ENCODE data around the gene PRPSAP1.

DNA sequence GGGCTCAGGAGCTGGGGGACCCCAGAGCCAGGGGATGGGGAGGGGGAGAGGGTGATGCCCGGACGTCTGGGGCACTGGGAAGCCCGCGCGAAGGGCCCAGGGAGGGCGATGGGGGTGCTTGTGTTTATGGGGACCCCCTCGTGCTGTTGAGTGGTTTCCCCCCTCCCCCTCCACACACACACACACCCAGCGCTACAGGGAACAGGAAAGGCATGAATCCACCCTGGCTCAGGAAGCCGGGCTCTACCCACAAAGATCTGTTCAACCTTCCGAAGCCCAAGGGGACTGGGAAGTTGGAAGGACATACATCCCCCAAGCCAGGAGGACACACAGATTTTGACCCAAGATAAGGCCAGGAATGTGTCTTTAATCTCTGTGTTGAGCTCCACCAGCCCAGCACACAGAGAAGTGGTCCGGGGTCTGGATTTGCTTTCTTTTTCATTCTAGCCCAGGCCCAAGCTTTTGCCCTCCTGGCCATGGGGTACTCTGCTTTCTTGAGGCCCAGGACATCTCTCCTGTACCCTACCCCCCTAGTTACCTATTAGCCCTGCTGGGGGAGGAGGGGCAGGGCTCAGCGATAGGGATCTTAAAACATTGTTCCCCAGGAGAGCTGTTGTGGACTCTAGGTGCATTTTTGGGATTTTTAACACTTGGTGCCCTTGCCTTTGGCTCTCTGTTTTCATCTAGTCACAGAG is 87.3 kb downstream of the PRPSAP1 start:
- TF ChIP-seq, protein P1, sequence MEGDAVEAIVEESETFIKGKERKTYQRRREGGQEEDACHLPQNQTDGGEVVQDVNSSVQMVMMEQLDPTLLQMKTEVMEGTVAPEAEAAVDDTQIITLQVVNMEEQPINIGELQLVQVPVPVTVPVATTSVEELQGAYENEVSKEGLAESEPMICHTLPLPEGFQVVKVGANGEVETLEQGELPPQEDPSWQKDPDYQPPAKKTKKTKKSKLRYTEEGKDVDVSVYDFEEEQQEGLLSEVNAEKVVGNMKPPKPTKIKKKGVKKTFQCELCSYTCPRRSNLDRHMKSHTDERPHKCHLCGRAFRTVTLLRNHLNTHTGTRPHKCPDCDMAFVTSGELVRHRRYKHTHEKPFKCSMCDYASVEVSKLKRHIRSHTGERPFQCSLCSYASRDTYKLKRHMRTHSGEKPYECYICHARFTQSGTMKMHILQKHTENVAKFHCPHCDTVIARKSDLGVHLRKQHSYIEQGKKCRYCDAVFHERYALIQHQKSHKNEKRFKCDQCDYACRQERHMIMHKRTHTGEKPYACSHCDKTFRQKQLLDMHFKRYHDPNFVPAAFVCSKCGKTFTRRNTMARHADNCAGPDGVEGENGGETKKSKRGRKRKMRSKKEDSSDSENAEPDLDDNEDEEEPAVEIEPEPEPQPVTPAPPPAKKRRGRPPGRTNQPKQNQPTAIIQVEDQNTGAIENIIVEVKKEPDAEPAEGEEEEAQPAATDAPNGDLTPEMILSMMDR (IDR thresholded peaks at IDR 0.05), result no peak
- TF ChIP-seq POLR2A (IDR thresholded peaks at IDR 0.05), result no peak
